CD8-positive, alpha-beta memory T cell (primary cell): Measurements from ENCODE around the gene TNK1. TPM values are rescaled to one million over a fixed set of nuclear protein-coding genes. Genes with fewer than 3 reads are reported as not detected.

Experiments
- CTCF ChIA-PET: fragments of 350-600 bp; sonication (Branson Sonifier 250); formaldehyde crosslinking; loops from one replicate; lab custom pipeline; 2021; ENCODE audit warnings: antibody characterized with exemption; lab: Charles Lee
- POLR2A ChIA-PET: fragments of 350-600 bp; sonication (Branson Sonifier 250); formaldehyde crosslinking; loops from one replicate; lab custom pipeline; 2021; ENCODE audit warnings: antibody characterized with exemption; lab: Charles Lee
- DNase-seq, 5 donors: peaks; one replicate each; pipeline versions ENCODE4 v3.0.0 to v3.0.0-alpha.2; 2020 to 2022; ENCODE audit warnings: mixed read lengths in 1 of 5
- H3K27ac ChIP-seq: one replicate; pipeline ENCODE4 v1.7.0; 2013; ENCODE audit warnings: low read depth, mild to moderate bottlenecking, low read length, moderate library complexity
- H3K27me3 ChIP-seq: 2 replicates; pipeline ENCODE4 v1.7.0; 2013; ENCODE audit warnings: low read length, mild to moderate bottlenecking; ENCODE audit not compliant: insufficient read depth, poor library complexity, severe bottlenecking
- H3K36me3 ChIP-seq: 2 replicates; pipeline ENCODE4 v1.7.0; 2013; ENCODE audit warnings: mild to moderate bottlenecking, low read length, moderate library complexity; ENCODE audit not compliant: insufficient read depth
- H3K4me1 ChIP-seq: 2 replicates; pipeline ENCODE4 v1.7.0; 2013; ENCODE audit warnings: mild to moderate bottlenecking, low read length, moderate library complexity; ENCODE audit not compliant: insufficient read depth
- H3K4me3 ChIP-seq: 2 replicates; pipeline ENCODE4 v1.7.0; 2013; ENCODE audit warnings: mild to moderate bottlenecking, low read length
- H3K9me3 ChIP-seq: 2 replicates; pipeline ENCODE4 v1.7.0; 2013; ENCODE audit warnings: mild to moderate bottlenecking, low read length
- H3K27ac Mint-ChIP-seq, 8 donors: one replicate each; pipeline ENCODE4 v1.8.0; 2020 to 2021; ENCODE audit warnings: mixed read lengths in 8 of 8, mild to moderate bottlenecking in 6 of 8, inconsistent platforms in 3 of 8, moderate library complexity in 3 of 8
- H3K27me3 Mint-ChIP-seq, 2 donors: one replicate each; pipeline ENCODE4 v1.8.0; 2020 to 2021; ENCODE audit warnings: mixed read lengths in 2 of 2, mild to moderate bottlenecking in 1 of 2, moderate library complexity in 1 of 2
- H3K36me3 Mint-ChIP-seq, 3 donors: one replicate each; pipeline ENCODE4 v1.8.0; 2020 to 2021; ENCODE audit warnings: mixed read lengths in 3 of 3, inconsistent platforms in 1 of 3, mild to moderate bottlenecking in 1 of 3
- H3K4me1 Mint-ChIP-seq, 3 donors: one replicate each; pipeline ENCODE4 v1.8.0; 2020 to 2021; ENCODE audit warnings: mixed read lengths in 3 of 3, inconsistent platforms in 1 of 3, mild to moderate bottlenecking in 1 of 3
- H3K4me3 Mint-ChIP-seq, 7 donors: one replicate each; pipeline ENCODE4 v1.8.0; 2020 to 2021; ENCODE audit warnings: mixed read lengths in 7 of 7, mild to moderate bottlenecking in 6 of 7, moderate library complexity in 4 of 7, inconsistent platforms in 2 of 7
- H3K9me3 Mint-ChIP-seq, 5 donors: one replicate each; pipeline ENCODE4 v1.8.0; 2020 to 2022; ENCODE audit warnings: mixed read lengths in 5 of 5, mild to moderate bottlenecking in 3 of 5, moderate library complexity in 2 of 5, inconsistent platforms in 1 of 5
- polyA plus RNA-seq: library from polyadenylated mRNA; unstranded; fragments of 300-500 nt; fragmentation: Illumina TruSeq; gene quantifications from one replicate; pipeline ENCODE4 v1.2.3, GENCODE V29; 2021
- total RNA-seq, 2 experiments: library from RNA; stranded (reverse); gene quantifications; one replicate each; pipeline ENCODE4 v1.2.3, GENCODE V29; 2021

Gene TNK1
- total and polyA plus RNA-seq, 3 experiments from 2014 or later = 3.1 to 5.8 (median 4.4) TPM

DNA sequence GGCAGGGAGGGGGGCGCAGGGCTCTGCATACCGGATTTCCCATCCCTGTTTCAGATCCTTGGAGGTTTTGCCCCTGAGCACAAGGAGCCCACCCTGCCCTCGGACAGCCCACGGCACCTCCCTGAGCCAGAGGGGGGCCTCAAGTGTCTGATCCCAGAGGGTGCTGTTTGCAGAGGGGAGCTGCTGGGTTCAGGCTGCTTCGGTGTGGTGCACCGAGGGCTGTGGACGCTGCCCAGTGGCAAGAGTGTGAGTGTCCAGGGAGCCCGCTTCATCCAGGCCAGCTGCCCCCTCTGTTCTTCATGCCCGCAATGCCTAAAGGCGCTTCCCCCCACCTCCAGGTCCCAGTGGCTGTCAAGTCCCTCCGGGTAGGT lies 2.5 kb downstream of the TNK1 start:
- Mint-ChIP-seq H3K4me1 (peaks cover 12 to 16% (median 15%) of the 10 kb centered on the region in 3 donors), H3K4me3 (peak overlapping the region in 6 of 7 donors; percentile 39 to 88 (median 82)), H3K36me3 (peaks cover 0 to 14% (median 6%) of the 10 kb centered on the region in 3 donors), H3K27ac (peak overlapping the region in 5 of 8 donors; percentile 6 to 72 (median 57)), H3K27me3 (peaks cover 18 to 33% of the 10 kb centered on the region in 2 donors), H3K9me3 (peaks cover 0 to 5% (median 2%) of the 10 kb centered on the region in 5 donors)
- H3K27ac ChIP-seq = peak overlapping the region; percentile 79
- CTCF ChIA-PET = interaction anchor here (1.2 to 2.1 kb wide), 6 partner anchors 15 to 60 kb away, joined by 3 to 15 read pairs (median 4); partner anchors contain the start of gene TMEM102
- no peak for DNase-seq
- no peaks in the 10 kb centered on the region for H3K9me3 ChIP-seq
- peak overlapping the region; percentile 83 for H3K4me3 ChIP-seq
- peaks cover 13% of the 10 kb centered on the region for H3K4me1 ChIP-seq
- POLR2A ChIA-PET = interaction anchor here (0.7 to 1.9 kb wide), 8 partner anchors 8 to 101 kb away, joined by 3 to 9 read pairs (median 4); partner anchors contain the start of genes POLR2A and TMEM102
- peaks cover 16% of the 10 kb centered on the region for H3K27me3 ChIP-seq
- no peaks in the 10 kb centered on the region for H3K36me3 ChIP-seq

DNA sequence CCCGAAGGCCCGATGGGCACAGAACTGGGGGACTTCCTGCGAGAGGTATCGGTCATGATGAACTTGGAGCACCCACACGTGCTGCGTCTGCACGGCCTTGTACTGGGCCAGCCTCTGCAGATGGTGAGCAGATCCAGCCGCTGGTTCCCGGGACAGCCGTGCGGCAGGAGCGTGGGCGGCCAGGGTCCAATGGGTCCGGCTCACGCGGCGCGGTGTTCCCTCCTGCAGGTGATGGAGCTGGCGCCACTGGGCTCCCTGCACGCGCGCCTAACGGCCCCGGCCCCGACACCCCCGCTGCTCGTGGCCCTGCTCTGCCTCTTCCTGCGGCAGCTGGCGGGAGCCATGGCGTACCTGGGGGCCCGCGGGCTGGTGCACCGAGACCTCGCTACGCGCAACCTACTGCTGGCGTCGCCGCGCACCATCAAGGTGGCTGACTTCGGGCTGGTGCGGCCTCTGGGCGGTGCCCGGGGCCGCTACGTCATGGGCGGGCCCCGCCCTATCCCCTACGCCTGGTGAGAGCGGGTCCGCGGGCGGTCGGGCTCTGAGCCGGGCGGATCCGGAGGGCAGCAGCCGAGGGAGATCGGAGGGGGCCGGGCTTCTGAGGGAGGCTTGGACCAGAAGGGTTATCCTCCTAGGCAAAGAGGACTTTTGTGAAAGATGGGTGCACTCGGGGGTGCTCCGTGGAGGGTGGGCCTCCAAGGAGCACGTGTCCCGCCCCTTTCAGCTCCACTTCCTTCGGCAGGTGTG lies 3.0 kb downstream of the TNK1 start:
- Histone ChIP-seq H3K9me3 (no peaks in the 10 kb centered on the region), H3K36me3 (no peaks in the 10 kb centered on the region), H3K27ac (peak overlapping the region; percentile 79), H3K4me1 (peaks cover 13% of the 10 kb centered on the region), H3K4me3 (peak overlapping the region; percentile 83), H3K27me3 (peaks cover 16% of the 10 kb centered on the region)
- H3K4me3 Mint-ChIP-seq = peak overlapping the region; percentile 78 to 92 (median 87)
- peaks cover 0 to 19% (median 6%) of the 10 kb centered on the region in 3 donors for H3K36me3 Mint-ChIP-seq
- ChIA-PET POLR2A (interaction anchor here (0.7 to 1.9 kb wide), 15 partner anchors 9 to 100 kb away, joined by 3 to 16 read pairs (median 3); partner anchors contain the start of genes ACAP1, PLSCR3, POLR2A and TMEM102), CTCF (interaction anchor here (0.9 to 2.1 kb wide), 8 partner anchors 10 to 177 kb away, joined by 3 to 15 read pairs (median 4); partner anchors contain the start of genes PLSCR3 and TMEM102)
- peaks cover 12 to 16% (median 15%) of the 10 kb centered on the region in 3 donors for H3K4me1 Mint-ChIP-seq
- H3K27me3 Mint-ChIP-seq = peaks cover 18 to 33% of the 10 kb centered on the region in 2 donors
- peaks cover 0 to 5% (median 2%) of the 10 kb centered on the region in 5 donors for H3K9me3 Mint-ChIP-seq
- H3K27ac Mint-ChIP-seq = peak overlapping the region; percentile 85 to 97 (median 92)
- DNase-seq = peak; percentile 72 to 88 (median 80)

DNA sequence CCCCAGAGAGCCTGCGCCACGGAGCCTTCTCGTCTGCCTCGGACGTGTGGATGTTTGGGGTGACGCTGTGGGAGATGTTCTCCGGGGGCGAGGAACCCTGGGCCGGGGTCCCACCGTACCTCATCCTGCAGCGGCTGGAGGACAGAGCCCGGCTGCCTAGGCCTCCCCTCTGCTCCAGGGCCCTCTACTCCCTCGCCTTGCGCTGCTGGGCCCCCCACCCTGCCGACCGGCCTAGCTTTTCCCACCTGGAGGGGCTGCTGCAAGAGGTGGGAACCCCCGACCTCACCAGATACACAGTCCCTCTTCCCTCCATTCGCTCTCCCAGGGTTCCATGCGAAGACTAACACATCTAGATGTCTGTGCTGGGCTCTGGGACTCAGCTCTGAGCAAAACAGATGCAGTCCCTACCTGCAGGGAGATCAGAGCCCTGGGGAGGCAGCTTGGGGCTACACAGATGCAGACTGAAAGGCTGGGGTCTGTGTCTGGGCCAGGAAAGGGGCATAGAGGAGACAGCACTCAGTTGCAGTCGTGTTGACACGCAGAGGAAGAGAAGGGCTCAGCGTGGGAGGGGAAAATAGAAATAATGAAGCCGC lies 3.7 kb downstream of the TNK1 start:
- Histone ChIP-seq H3K27me3 (peaks cover 16% of the 10 kb centered on the region), H3K36me3 (peaks cover 4% of the 10 kb centered on the region), H3K4me3 (peak overlapping the region; percentile 83), H3K4me1 (peaks cover 13% of the 10 kb centered on the region), H3K9me3 (no peaks in the 10 kb centered on the region), H3K27ac (peak overlapping the region; percentile 79)
- Mint-ChIP-seq H3K9me3 (no peaks in the 10 kb centered on the region), H3K4me3 (peak overlapping the region; percentile 78 to 92 (median 87)), H3K36me3 (peaks cover 0 to 26% (median 0%) of the 10 kb centered on the region in 3 donors), H3K27me3 (peaks cover 16 to 26% of the 10 kb centered on the region in 2 donors), H3K4me1 (peaks cover 12 to 16% (median 16%) of the 10 kb centered on the region in 3 donors), H3K27ac (peak overlapping the region; percentile 85 to 97 (median 92))
- ChIA-PET POLR2A (interaction anchor here (0.5 to 1.9 kb wide), 14 partner anchors 9 to 100 kb away, joined by 3 to 16 read pairs (median 4); partner anchors contain the start of genes ACAP1, PLSCR3, POLR2A and TMEM102), CTCF (interaction anchor here (0.9 to 2.1 kb wide), 8 partner anchors 9 to 176 kb away, joined by 3 to 15 read pairs (median 4); partner anchors contain the start of genes PLSCR3 and TMEM102)
- DNase-seq = no peak

DNA sequence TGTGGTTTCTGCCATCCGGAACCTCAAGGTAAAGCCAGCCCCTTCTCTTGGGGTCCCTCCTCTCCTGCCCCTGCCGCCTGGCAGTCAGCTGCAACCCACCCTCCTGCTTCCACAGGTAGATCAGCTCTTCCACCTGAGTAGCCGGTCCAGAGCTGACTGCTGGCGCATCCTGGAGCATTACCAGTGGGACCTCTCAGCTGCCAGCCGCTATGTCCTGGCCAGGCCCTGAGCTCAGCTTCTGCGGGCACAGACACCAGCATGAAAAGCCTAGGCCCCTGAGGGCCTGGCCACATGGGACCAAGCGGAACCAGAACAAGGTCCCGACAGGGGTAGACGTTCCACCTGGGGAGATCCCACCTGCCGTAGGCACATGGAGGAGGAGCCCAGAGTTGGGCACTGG lies 8.0 kb downstream of the TNK1 start:
- ChIA-PET CTCF (interaction anchor here (0.8 to 1.4 kb wide), 3 partner anchors 15 to 48 kb away, joined by 3 to 4 read pairs (median 3); partner anchors contain the start of gene TMEM256), POLR2A (interaction anchor here (0.6 kb wide), 1 partner anchor 184 kb away, joined by 5 read pairs; no protein-coding TSS in a partner anchor)
- Mint-ChIP-seq H3K27me3 (no peaks in the 10 kb centered on the region), H3K27ac (peak overlapping the region in 2 of 8 donors; percentile 37 to 72), H3K36me3 (peaks cover 0 to 60% (median 3%) of the 10 kb centered on the region in 3 donors), H3K4me3 (peak overlapping the region in 1 of 7 donors; percentile 66), H3K9me3 (no peaks in the 10 kb centered on the region), H3K4me1 (peaks cover 21 to 44% (median 28%) of the 10 kb centered on the region in 3 donors)
- H3K27me3 ChIP-seq = no peaks in the 10 kb centered on the region
- peaks cover 32% of the 10 kb centered on the region for H3K36me3 ChIP-seq
- H3K9me3 ChIP-seq = no peaks in the 10 kb centered on the region
- no peak for DNase-seq
- H3K4me3 ChIP-seq = no peak overlapping the region
- no peak overlapping the region for H3K27ac ChIP-seq
- peaks cover 35% of the 10 kb centered on the region for H3K4me1 ChIP-seq

DNA sequence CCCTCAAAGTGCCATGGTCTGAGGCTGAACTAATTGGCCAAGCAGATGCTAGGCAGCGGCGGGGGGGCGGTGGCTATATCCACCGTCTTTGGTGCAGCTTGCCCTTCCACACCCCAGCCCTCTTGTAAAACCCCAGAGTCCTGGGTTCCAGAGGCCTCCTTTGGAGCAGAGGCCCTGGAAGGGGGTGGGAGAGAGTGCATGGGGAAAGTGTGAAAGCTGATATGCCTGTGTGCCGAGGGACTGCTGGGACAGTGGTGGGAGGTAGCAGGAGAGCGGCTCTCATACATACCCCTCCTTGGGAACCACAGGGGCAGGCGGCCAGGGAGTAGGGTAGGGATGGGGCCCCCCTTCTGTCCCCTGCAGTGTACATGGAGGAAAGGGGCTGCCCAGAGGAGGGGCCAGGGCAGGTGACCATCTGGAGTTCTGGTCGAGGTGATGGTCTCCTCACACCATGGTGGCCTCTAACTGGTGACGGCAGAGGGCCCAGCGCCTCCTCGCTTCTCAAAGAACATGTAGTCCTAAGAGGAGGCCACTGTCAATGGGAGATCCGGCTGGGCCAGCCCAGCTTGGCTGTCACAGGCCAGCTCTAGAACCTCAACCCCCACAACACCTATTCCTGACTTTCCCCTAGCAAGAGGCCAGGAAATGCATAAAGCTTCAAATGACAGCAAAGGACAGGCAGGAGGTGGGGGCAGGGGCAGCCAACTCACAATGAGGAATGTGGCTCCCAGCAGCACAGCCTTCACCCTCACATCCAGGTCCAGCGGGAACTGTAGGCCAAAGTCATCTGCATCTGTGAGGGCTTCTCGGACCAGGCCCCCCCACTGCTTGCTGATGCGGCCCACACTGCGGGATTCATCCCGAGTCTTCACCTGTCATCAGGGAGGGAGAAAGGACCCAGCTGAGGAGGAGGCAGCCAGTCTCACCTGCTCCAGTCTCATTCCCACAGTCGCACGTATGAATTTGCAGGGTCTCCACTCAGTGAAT lies 9.3 kb downstream of the TNK1 start:
- H3K9me3 ChIP-seq = no peaks in the 10 kb centered on the region
- peaks cover 32% of the 10 kb centered on the region for H3K36me3 ChIP-seq
- peaks cover 34% of the 10 kb centered on the region for H3K4me1 ChIP-seq
- Mint-ChIP-seq H3K9me3 (no peaks in the 10 kb centered on the region), H3K27ac (peak overlapping the region in 3 of 8 donors; percentile 6 to 78 (median 37)), H3K4me3 (peak overlapping the region in 1 of 7 donors; percentile 66), H3K36me3 (peaks cover 0 to 64% (median 3%) of the 10 kb centered on the region in 3 donors), H3K27me3 (no peaks in the 10 kb centered on the region), H3K4me1 (peaks cover 22 to 41% (median 27%) of the 10 kb centered on the region in 3 donors)
- POLR2A ChIA-PET = no interaction called here
- no peak for DNase-seq
- H3K4me3 ChIP-seq = no peak overlapping the region
- H3K27me3 ChIP-seq = no peaks in the 10 kb centered on the region
- CTCF ChIA-PET = interaction anchor here (0.6 kb wide), 1 partner anchor 10 kb away, joined by 4 read pairs; no protein-coding TSS in a partner anchor
- no peak overlapping the region for H3K27ac ChIP-seq

DNA sequence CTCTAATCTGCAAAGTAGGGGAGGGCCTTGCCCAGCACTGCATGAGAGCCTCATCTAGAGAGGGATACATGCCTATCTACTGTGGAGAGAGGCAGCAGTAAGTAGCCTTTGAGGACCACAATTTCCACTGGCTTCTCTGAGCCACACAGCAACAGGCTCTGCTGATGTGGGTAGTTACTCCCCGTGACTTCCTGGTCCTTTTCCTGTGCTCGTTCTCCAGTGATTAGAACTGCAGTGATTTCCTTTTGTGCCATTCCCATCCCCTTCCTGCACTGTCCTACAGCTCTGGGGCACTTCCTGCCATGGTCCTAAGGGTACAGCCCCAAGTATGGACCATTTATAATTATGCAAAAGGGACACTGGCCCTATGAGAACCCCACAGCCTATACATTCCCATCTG lies 10.4 kb downstream of the TNK1 start:
- peaks cover 35% of the 10 kb centered on the region for H3K4me1 ChIP-seq
- ChIA-PET CTCF (no interaction called here), POLR2A (no interaction called here)
- H3K4me1 Mint-ChIP-seq = peaks cover 22 to 46% (median 27%) of the 10 kb centered on the region in 3 donors
- H3K27me3 Mint-ChIP-seq = no peaks in the 10 kb centered on the region
- H3K4me3 ChIP-seq = no peak overlapping the region
- peak overlapping the region in 3 of 7 donors; percentile 23 to 76 (median 47) for H3K4me3 Mint-ChIP-seq
- peaks cover 0 to 62% (median 3%) of the 10 kb centered on the region in 3 donors for H3K36me3 Mint-ChIP-seq
- H3K9me3 Mint-ChIP-seq = no peaks in the 10 kb centered on the region
- H3K27me3 ChIP-seq = no peaks in the 10 kb centered on the region
- no peaks in the 10 kb centered on the region for H3K9me3 ChIP-seq
- H3K27ac Mint-ChIP-seq = peak overlapping the region in 4 of 8 donors; percentile 29 to 84 (median 37)
- peaks cover 32% of the 10 kb centered on the region for H3K36me3 ChIP-seq
- DNase-seq = no peak
- H3K27ac ChIP-seq = no peak overlapping the region
